Parathyroid adenoma (tissue), 2 donors: ENCODE results near the gene RGL1.

Source experiments
- H2AFZ ChIP-seq: fragments of 300-600 bp; sonication (generic); one replicate; pipeline ENCODE4 v1.7.0; 2017; ENCODE audit warnings: antibody characterized with exemption, mild to moderate bottlenecking
- H3K27ac ChIP-seq: fragments of 300-600 bp; sonication (generic); one replicate; pipeline ENCODE4 v1.7.0; 2017
- H3K27me3 ChIP-seq: fragments of 300-600 bp; sonication (generic); one replicate; pipeline ENCODE4 v1.7.0; 2017; ENCODE audit warnings: low read length; ENCODE audit not compliant: control insufficient read depth, insufficient read depth
- H3K36me3 ChIP-seq: fragments of 300-600 bp; sonication (generic); one replicate; pipeline ENCODE4 v1.7.0; 2017; ENCODE audit warnings: low read length; ENCODE audit not compliant: control insufficient read depth, insufficient read depth
- H3K4me1 ChIP-seq: fragments of 300-600 bp; sonication (generic); one replicate; pipeline ENCODE4 v1.7.0; 2017; ENCODE audit warnings: control low read depth
- H3K4me2 ChIP-seq: fragments of 300-600 bp; sonication (generic); one replicate; pipeline ENCODE4 v1.7.0; 2017; ENCODE audit warnings: low read length
- H3K4me3 ChIP-seq: fragments of 300-600 bp; sonication (generic); one replicate; pipeline ENCODE4 v1.7.0; 2017; ENCODE audit warnings: low read depth, low read length
- H3K79me2 ChIP-seq: fragments of 300-600 bp; sonication (generic); one replicate; pipeline ENCODE4 v1.7.0; 2017; ENCODE audit warnings: control low read depth
- H3K9ac ChIP-seq: fragments of 300-600 bp; sonication (generic); one replicate; pipeline ENCODE4 v1.7.0; 2017; ENCODE audit warnings: mild to moderate bottlenecking
- H3K9me3 ChIP-seq: fragments of 300-600 bp; sonication (generic); one replicate; pipeline ENCODE4 v1.7.0; 2017; ENCODE audit warnings: low read length; ENCODE audit not compliant: control insufficient read depth
- CTCF ChIP-seq: fragments of 300-600 bp; sonication (generic); IDR thresholded peaks from one replicate; pipeline ENCODE4 v1.7.0; 2017; ENCODE audit warnings: antibody characterized with exemption, mild to moderate bottlenecking
- donor health status: primary hyperparathyroidism.

Gene RGL1

GRCh38 chr1:183778045-183778444, 26.9 kb upstream of the RGL1 start:
- H3K36me3 ChIP-seq, result no peaks in the 10 kb centered on the region
- no peak overlapping the region for H3K27ac ChIP-seq
- H3K4me1 ChIP-seq, result no peaks in the 10 kb centered on the region
- H3K27me3 ChIP-seq, result no peaks in the 10 kb centered on the region
- H2AFZ ChIP-seq, result no peak overlapping the region
- no peaks in the 10 kb centered on the region for H3K9me3 ChIP-seq
- no peaks in the 10 kb centered on the region for H3K79me2 ChIP-seq
- H3K9ac ChIP-seq, result no peak overlapping the region
- no peak for TF ChIP-seq CTCF
- no peak overlapping the region for H3K4me2 ChIP-seq
- no peak overlapping the region for H3K4me3 ChIP-seq

- H3K27me3 ChIP-seq, result no peaks in the 10 kb centered on the region
- no peak overlapping the region for H3K27ac ChIP-seq
- H3K4me3 ChIP-seq, result no peak overlapping the region
- no peaks in the 10 kb centered on the region for H3K79me2 ChIP-seq
- H3K9me3 ChIP-seq, result no peaks in the 10 kb centered on the region
- H3K9ac ChIP-seq, result no peak overlapping the region
- no peaks in the 10 kb centered on the region for H3K36me3 ChIP-seq
- TF ChIP-seq CTCF, result no peak
- H2AFZ ChIP-seq, result no peak overlapping the region
- no peak overlapping the region for H3K4me2 ChIP-seq
- no peaks in the 10 kb centered on the region for H3K4me1 ChIP-seq
Observed at GRCh38 chr1:183778568-183779433, 26.1 kb upstream of the RGL1 start.

- no peaks in the 10 kb centered on the region for H3K36me3 ChIP-seq
- no peak for TF ChIP-seq CTCF
- no peaks in the 10 kb centered on the region for H3K9me3 ChIP-seq
- H3K4me3 ChIP-seq, result no peak overlapping the region
- no peaks in the 10 kb centered on the region for H3K27me3 ChIP-seq
- H3K79me2 ChIP-seq, result no peaks in the 10 kb centered on the region
- no peak overlapping the region for H2AFZ ChIP-seq
- H3K4me2 ChIP-seq, result no peak overlapping the region
- H3K4me1 ChIP-seq, result no peaks in the 10 kb centered on the region
- no peak overlapping the region for H3K9ac ChIP-seq
- H3K27ac ChIP-seq, result no peak overlapping the region
Observed at GRCh38 chr1:183780159-183780558, 24.8 kb upstream of the RGL1 start.

- H3K9me3 ChIP-seq, result no peaks in the 10 kb centered on the region
- TF ChIP-seq CTCF, result no peak
- H3K79me2 ChIP-seq, result no peaks in the 10 kb centered on the region
- H3K4me3 ChIP-seq, result no peak overlapping the region
- no peak overlapping the region for H3K9ac ChIP-seq
- no peak overlapping the region for H3K4me2 ChIP-seq
- no peaks in the 10 kb centered on the region for H3K36me3 ChIP-seq
- H3K4me1 ChIP-seq, result no peaks in the 10 kb centered on the region
- H2AFZ ChIP-seq, result no peak overlapping the region
- no peaks in the 10 kb centered on the region for H3K27me3 ChIP-seq
- no peak overlapping the region for H3K27ac ChIP-seq
Observed at GRCh38 chr1:183780757-183781156, 24.2 kb upstream of the RGL1 start.

GRCh38 chr1:183783342-183783741, 21.6 kb upstream of the RGL1 start:
- H3K4me3 ChIP-seq, result no peak overlapping the region
- H3K9ac ChIP-seq, result no peak overlapping the region
- no peak overlapping the region for H3K27ac ChIP-seq
- no peaks in the 10 kb centered on the region for H3K79me2 ChIP-seq
- TF ChIP-seq CTCF, result no peak
- no peaks in the 10 kb centered on the region for H3K36me3 ChIP-seq
- H3K4me1 ChIP-seq, result no peaks in the 10 kb centered on the region
- H3K27me3 ChIP-seq, result no peaks in the 10 kb centered on the region
- H2AFZ ChIP-seq, result no peak overlapping the region
- H3K4me2 ChIP-seq, result no peak overlapping the region
- no peaks in the 10 kb centered on the region for H3K9me3 ChIP-seq
